ENCODE measurements around the gene EVX1.

Gene EVX1

GRCh38 chr7:27205325-27206280, 37.0 kb upstream of the EVX1 start:
- DNase-seq: no peak

DNA sequence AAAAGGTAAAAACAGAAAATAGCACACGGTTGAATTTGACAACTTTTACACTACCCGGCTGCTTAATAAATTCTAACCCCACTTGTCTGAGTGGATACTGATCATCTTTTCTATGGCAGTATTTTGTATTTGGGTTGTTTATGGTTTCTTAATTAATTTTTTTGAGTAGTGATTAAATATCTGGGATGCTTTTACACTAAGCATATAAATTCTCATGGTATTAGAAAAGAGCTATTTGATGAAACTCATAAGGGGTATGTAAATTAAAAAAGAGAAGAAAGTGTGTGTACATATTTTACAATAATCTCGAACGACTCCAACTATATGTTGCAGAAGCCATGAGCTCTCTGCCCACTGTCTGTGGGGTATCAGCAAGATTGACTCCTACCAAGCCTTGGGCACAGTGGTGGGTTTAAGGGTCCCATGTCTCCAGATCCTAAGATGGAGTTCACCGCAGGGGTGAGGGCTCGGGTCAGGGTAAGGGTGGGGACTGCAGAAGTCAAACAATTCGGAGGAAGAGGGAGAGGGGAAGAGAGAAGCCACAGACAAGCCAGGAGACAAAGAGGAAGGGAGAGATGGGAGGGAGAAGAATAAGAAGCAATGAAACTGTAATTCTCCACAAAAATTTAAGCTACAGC, 35.1 kb upstream of the EVX1 start:
- no peak for DNase-seq

DNA sequence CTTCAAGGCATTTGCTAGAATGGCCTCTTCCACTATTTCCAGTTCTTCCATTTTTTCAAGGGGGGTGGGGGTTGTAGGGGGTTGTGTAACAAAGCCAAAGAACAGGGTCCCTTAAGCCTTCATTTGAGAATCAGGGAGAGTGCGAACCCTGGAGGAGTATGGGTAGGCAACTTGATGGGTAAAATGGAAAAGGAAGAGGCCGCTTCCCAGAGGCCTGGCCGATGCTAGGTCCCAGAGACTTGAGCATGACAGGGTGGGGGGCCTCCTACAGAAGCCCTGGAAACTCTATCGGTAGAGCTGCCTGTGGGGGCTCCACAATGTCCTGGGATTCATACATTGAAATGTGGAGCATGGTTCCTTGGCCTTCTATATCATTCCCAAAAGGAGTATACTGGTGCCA, 33.6 kb upstream of the EVX1 start:
- no peak for DNase-seq

DNA sequence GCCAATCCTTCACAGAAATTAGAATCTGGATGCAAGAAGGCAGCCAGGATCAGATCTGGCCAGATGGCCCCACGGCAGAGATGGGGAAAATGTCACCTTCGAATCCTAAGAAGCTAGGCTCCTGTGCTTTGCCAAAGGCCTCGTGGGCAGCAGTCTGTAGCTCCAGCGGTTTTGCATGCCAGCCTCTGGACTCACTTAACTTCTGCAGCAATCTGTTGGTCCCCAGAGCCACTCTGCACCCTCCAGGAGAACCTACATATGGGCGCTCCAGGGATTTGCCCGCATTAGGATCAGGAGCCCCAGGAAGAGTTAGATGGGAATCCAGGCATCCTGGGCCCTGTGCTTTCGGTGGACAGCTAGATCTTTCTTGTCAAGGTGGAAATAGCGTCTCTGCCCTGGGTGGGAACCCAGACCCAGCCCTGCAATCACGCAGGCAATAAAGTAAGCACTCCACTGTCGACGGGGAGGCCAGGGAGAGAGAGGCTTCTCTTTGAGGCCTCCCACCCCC, 32.6 kb upstream of the EVX1 start:
- no peak for DNase-seq

DNA sequence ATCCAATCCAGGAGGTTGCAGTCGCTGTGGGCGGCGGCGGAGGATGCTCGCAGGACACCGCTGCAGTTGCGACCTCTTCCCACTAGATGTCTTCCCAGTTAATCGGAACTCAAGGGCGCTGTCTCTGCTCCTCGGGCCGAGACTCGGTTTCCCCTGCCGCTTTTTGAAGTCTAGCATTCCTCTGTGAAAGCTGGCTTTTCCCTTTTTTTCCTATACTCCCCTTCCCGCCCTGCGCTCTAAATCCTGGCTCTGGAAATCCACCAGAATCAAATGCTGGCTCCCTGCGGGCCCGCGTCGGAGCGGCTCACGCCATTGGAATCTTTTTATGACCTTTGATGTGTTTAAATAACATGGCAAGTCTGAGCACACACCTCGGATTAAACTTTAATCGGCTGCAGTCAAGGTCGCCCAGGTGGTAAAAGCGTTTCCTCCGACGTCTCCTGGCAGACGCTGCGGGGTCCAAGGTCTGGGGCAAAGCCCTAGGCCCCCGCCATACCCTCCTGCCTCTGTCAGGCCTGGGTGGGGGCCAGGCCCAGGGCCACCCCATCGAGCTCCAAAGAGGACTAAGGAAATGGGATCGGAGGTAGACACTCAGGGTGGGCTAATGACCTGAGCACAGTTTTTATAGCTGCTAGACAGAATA, 32.0 kb upstream of the EVX1 start:
- DNase-seq: no peak

- no peak for DNase-seq
Observed at GRCh38 chr7:27211084-27211446, 31.5 kb upstream of the EVX1 start.

DNA sequence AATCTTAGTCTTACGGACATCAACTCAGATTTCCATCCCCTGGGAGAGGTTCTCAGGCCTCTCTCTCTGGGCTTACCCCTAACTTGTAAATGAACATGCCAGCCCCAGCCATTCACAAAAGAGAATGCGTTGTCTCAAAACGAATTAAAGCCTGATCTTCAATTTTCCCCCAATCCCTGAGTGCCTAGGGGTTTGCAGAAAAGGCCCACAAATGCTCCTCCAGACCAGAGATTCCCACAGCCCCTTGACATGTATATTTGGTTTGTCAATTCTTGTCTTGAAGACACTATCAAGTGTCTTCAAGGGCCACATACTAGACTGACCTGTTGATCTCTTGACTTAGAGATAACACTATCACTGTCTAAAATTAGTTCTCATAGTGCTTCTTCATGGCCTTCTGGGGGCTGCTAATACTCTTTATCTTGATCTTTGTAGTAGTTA, 30.8 kb upstream of the EVX1 start:
- DNase-seq: no peak

GRCh38 chr7:27212497-27213432, 29.8 kb upstream of the EVX1 start:
- DNase-seq: no peak

DNA sequence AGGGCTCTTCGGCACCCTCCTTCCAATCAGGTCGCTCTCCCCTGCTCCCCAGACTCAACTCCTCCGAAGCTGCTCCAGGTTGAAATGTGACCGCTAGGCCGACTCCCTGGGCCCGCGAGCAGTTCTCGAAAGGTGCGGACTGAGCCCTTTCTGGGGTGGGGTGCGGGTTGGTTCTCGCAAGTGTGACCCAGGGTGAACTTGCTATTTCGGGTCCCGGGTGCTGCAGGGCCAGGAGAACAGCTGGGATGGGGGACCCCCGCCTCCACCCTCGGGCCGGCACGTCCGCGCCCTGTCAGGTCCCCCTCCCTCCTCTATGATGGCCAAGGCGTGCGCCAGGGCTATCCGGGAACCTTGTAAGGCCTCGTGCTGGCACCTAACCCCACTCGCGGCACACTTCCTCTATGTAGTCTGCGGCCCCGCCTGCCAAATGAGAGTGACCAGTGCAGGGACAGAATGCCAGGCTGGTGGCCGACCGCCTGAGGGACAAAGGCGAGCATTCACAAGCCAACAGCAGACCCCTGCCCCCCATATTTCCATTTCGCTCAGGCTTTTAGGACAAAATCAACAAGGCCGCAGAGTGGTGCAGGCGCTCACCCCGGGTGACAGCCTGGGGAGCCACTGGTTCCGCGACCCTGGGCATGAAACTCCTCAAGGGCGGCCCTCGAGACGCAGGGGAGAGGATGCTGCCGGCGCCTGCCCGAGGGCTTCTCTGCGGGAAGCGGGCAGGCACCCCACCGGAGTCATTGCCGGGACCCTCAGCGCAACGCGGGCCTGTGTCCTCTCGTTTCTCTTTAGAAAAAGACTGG, 29.0 kb upstream of the EVX1 start:
- DNase-seq: no peak

DNA sequence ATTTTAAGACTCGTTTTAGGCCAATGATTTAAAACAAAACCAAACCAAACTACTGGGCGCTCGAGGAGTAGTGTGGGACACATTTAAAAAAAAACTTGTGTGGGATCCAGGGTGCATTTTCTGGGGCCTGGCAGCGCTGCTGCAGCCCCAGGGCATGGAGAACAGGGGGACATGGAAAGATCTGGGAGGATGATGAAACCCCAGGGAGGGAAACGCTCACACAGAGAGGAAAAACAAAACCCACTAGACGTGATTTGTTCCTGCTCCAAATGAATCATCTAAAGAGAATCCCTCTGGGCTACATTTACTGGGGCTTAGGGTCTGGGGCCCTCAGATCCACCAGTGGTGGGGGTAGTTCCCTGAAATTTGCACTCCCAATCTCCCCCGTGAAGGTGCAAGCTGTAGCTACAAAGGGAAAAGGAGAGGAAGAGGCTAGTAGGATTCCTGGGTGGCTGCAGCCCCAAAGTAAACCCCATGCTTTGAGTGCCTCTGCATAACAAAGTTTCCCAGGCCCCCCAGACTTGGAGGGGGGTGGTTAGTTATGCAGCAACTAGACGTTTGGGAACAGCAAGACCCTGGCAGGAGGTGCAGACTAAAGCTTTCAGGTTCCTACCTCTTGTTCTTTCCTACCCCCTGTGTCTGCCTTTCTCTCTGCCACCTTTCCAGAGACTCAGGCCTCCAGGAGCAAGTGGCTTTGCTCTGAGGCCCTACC, 28.2 kb upstream of the EVX1 start:
- DNase-seq: no peak

DNA sequence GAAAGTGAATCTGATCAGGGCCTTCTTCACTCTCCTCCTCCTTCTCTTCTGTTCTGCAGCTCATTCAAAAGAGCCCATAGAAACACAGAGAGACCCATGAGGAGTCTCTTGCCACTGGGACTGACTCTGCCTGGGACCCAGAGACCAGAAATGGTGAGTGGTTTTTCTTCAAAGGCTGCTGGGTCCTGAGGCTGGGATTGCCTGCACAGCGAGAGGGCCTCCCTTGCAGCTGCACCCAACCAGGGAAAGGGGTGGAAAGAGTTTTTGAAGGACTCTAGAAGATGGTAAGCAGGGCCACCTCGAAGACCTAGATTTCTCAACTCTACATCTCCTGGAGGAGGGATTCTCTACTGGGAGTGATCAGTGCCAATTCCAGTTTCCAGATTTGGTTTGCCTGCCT, 27.2 kb upstream of the EVX1 start:
- DNase-seq: no peak

DNA sequence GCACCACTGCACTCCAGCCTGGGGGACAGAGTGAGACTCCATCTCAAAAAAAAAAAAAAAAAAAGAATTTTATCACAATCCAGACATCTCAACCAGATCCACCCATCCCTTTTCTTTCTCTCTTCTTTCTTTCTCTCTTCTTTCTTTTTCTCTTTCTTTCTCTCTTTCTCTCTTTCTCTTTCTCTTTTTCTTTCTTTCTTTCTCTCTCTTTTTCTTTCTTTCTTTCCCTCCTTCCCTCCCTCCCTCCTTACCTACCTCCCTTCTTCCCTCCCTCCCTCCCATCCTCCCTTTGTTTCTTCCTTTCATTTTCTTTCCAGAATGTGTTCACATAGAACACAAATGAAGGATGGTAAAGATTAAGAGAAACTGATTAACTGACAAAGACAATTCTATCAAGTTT, 24.7 kb upstream of the EVX1 start:
- DNase-seq: no peak

- no peak for DNase-seq
Observed at GRCh38 chr7:27219821-27220220, 22.8 kb upstream of the EVX1 start.

DNA sequence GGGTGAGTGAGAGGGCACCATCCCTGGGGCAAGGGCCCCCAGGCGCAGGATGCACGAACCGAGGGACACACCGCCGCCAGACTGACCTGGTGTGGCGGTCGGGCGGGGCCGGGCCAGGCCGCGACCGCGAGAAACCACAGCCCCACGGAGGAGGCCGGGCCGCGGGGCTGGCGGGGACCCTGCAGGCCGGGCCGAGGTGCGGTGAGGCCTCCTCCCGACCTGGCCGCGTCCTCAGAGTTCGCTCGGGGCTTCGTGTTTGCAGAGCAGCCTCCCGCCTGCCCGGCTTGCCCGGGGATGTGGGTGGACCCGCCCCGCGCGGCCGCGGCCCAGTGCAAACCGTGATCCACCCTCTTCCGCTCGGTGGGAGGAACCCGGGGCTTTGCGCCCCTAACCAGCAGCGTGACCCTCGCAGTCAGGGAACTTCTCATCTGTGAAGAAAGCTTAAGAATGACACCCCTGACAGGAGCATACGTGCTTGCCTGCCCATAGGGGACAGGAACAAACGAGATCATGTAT, 22.1 kb upstream of the EVX1 start:
- DNase-seq: no peak

DNA sequence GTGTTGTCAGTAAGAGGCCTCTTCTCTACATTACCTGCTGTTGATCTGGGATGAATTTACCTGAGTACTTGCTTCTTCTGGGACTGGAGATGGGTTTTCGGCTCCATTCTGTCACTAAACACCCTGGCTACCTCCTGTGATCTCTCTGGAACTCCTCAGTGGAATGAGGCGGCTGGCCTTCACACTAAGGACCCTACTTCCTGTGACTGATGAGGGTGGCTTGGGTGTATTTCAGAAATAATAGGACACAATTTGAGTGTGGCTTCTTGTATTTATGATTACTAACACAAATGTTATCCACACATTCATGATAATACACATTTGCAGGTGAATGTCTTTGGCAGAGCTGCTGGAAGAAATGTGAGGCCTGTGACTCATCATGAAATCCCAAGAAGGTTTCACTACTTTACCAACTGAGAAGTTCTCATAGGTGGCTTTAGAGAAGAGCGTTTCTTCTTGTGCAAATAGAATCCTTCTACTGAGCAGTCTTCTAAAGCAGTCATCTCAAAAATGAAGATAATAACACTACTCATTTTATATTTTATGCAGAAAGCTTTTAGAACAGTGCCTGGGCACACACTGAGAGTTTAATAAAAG, 21.3 kb upstream of the EVX1 start:
- no peak for DNase-seq

GRCh38 chr7:27223941-27224575, 18.5 kb upstream of the EVX1 start:
- DNase-seq: no peak

- no peak for DNase-seq
Observed at GRCh38 chr7:27224983-27225934, 17.3 kb upstream of the EVX1 start.

DNA sequence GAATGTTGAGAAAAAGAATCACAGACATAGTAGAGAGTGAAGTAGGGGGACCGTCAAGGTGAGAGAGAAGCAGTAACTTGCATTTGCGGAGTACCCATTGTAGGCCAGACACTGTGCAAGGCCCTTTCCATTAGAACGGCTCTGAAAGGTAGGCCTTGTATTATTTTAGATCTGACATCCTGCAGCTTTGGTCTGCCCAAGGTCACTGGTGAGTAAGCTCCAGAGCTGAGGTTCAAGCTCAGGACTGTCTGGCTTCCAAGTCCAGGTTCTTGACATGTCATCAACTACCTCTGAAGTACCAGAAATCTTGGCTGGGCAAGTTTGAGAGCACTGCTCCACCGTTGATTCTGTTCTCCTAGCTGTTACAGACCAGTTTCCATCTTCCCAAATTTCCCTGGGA, 13.2 kb upstream of the EVX1 start:
- DNase-seq: no peak
